ENCODE measurements around the gene ATG3.
"Not testable (repeated sequence)": the region's sequence is repeated elsewhere in the genome, so short reads cannot be mapped to it uniquely, and the experiment has no call there.

Gene ATG3

DNA sequence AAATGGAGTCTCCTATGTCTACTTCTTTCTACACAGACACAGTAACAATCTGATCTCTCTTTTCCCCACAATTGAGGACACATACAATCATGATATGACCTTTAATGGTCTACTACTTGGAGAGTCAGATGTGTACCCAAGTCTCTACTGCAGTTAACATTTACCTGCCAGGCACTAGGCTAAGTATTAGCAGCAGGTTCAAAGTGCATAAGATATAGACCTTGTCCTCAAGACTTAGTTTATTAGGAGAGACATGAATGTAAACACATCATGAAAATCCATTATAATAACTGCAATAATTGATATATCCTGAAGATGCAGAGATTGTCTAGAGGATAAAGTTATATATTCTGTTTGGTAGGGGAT is 3.2 kb upstream of the ATG3 start:
- H3K4me2 ChIP-seq (ENCODE audit: low read depth, low read length, poor library complexity, severe bottlenecking) = peak overlapping the region; percentile 1
- peaks cover 27% of the 10 kb centered on the region for H3K4me1 ChIP-seq (ENCODE audit: insufficient read depth, low read length, poor library complexity, severe bottlenecking)
- no peaks in the 10 kb centered on the region for H3F3A ChIP-seq (ENCODE audit: low read depth)
- H3K79me2 ChIP-seq (ENCODE audit: insufficient read depth, low read length) = peaks cover 27% of the 10 kb centered on the region
- H3K27me3 ChIP-seq (ENCODE audit: insufficient read depth, low read length, poor library complexity, severe bottlenecking) = no peaks in the 10 kb centered on the region
- no peak overlapping the region for H3K4me3 ChIP-seq (ENCODE audit: low read length, poor library complexity, severe bottlenecking)
- H3K9me3 ChIP-seq (ENCODE audit: insufficient read depth, low read depth, low read length) = no peaks in the 10 kb centered on the region
- no peak overlapping the region for H2AFZ ChIP-seq (ENCODE audit: low read length)
- no peaks in the 10 kb centered on the region for H3K9me2 ChIP-seq (replicated peaks; ENCODE audit: low read depth, low read length)
- no peaks in the 10 kb centered on the region for H3K36me3 ChIP-seq (ENCODE audit: insufficient read depth, low read length)
- H4K20me1 ChIP-seq (ENCODE audit: insufficient read depth, low read length, poor library complexity, severe bottlenecking) = peaks cover 18% of the 10 kb centered on the region
- no peak for TF ChIP-seq EZH2phosphoT487 (IDR thresholded peaks at IDR 0.05; ENCODE audit: borderline replicate concordance)
- no peak for TF ChIP-seq CTCF (conservative IDR thresholded peaks at IDR 0.05; ENCODE audit: low read length)
- H3K9ac ChIP-seq (ENCODE audit: low read depth, low read length, poor library complexity, severe bottlenecking) = no peak overlapping the region

- not testable (repeated sequence) for H3K27me3 ChIP-seq (ENCODE audit: insufficient read depth, low read length, poor library complexity, severe bottlenecking); H3K36me3 ChIP-seq (ENCODE audit: insufficient read depth, low read length); H3K9me2 ChIP-seq (replicated peaks; ENCODE audit: low read depth, low read length); H2AFZ ChIP-seq (ENCODE audit: low read length); H3K9ac ChIP-seq (ENCODE audit: low read depth, low read length, poor library complexity, severe bottlenecking); H3F3A ChIP-seq (ENCODE audit: low read depth); H3K4me3 ChIP-seq (ENCODE audit: low read length, poor library complexity, severe bottlenecking); H3K9me3 ChIP-seq (ENCODE audit: insufficient read depth, low read depth, low read length)
- Histone ChIP-seq H3K4me2 (ENCODE audit: low read depth, low read length, poor library complexity, severe bottlenecking) (peak overlapping the region; percentile 93), H3K4me1 (ENCODE audit: insufficient read depth, low read length, poor library complexity, severe bottlenecking) (peaks cover 28% of the 10 kb centered on the region), H3K79me2 (ENCODE audit: insufficient read depth, low read length) (peaks cover 33% of the 10 kb centered on the region), H4K20me1 (ENCODE audit: insufficient read depth, low read length, poor library complexity, severe bottlenecking) (peaks cover 22% of the 10 kb centered on the region)
Observed at GRCh38 chr3:112564247-112564939, 2.6 kb upstream of the ATG3 start.

GRCh38 chr3:112561484-112561733 is 353 bp downstream of the ATG3 start:
- no peaks in the 10 kb centered on the region for H3K9me3 ChIP-seq (ENCODE audit: insufficient read depth, low read depth, low read length)
- H4K20me1 ChIP-seq (ENCODE audit: insufficient read depth, low read length, poor library complexity, severe bottlenecking) = peaks cover 36% of the 10 kb centered on the region
- H2AFZ ChIP-seq (ENCODE audit: low read length) = peak overlapping the region; percentile 86
- no peaks in the 10 kb centered on the region for H3F3A ChIP-seq (ENCODE audit: low read depth)
- peaks cover 38% of the 10 kb centered on the region for H3K4me1 ChIP-seq (ENCODE audit: insufficient read depth, low read length, poor library complexity, severe bottlenecking)
- H3K36me3 ChIP-seq (ENCODE audit: insufficient read depth, low read length) = peaks cover 6% of the 10 kb centered on the region; the same call in 1 of the 2 replicates
- H3K4me2 ChIP-seq (ENCODE audit: low read depth, low read length, poor library complexity, severe bottlenecking) = peak overlapping the region; percentile 93
- peaks cover 59% of the 10 kb centered on the region for H3K79me2 ChIP-seq (ENCODE audit: insufficient read depth, low read length)
- no peaks in the 10 kb centered on the region for H3K9me2 ChIP-seq (replicated peaks; ENCODE audit: low read depth, low read length)
- peak overlapping the region; percentile 79 for H3K4me3 ChIP-seq (ENCODE audit: low read length, poor library complexity, severe bottlenecking)
- no peaks in the 10 kb centered on the region for H3K27me3 ChIP-seq (ENCODE audit: insufficient read depth, low read length, poor library complexity, severe bottlenecking)
- peak overlapping the region; percentile 83 for H3K9ac ChIP-seq (ENCODE audit: low read depth, low read length, poor library complexity, severe bottlenecking)
- TF ChIP-seq EZH2phosphoT487 (IDR thresholded peaks at IDR 0.05; ENCODE audit: borderline replicate concordance) (no peak), CTCF (conservative IDR thresholded peaks at IDR 0.05; ENCODE audit: low read length) (no peak)

Measured in Loucy (cell line).